Measurements from ENCODE around the gene SNX12.

DNA sequence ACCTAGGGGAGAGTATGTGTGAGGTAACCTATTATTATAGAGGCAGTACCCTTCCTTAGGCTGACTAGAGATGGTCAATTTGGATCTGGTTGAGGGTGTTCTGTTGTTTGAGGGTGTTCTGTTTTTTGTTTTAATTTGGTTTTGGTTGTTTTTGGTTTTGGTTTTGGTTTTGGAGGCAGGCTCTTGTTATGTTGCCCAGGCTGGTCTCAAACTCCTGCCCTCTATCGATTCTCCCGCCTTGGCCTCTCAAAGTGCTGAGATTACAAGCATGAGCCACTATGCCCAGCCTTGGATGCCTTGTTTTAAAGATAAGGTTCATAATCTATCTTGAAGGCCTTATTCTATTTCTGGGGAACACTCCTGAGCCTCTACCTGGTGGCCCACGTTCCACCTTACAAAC, 37.5 kb upstream of the SNX12 start:
- TF ChIP-seq, protein P1, sequence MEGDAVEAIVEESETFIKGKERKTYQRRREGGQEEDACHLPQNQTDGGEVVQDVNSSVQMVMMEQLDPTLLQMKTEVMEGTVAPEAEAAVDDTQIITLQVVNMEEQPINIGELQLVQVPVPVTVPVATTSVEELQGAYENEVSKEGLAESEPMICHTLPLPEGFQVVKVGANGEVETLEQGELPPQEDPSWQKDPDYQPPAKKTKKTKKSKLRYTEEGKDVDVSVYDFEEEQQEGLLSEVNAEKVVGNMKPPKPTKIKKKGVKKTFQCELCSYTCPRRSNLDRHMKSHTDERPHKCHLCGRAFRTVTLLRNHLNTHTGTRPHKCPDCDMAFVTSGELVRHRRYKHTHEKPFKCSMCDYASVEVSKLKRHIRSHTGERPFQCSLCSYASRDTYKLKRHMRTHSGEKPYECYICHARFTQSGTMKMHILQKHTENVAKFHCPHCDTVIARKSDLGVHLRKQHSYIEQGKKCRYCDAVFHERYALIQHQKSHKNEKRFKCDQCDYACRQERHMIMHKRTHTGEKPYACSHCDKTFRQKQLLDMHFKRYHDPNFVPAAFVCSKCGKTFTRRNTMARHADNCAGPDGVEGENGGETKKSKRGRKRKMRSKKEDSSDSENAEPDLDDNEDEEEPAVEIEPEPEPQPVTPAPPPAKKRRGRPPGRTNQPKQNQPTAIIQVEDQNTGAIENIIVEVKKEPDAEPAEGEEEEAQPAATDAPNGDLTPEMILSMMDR (IDR thresholded peaks at IDR 0.05), result no peak
- no peak for TF ChIP-seq ZFX (IDR thresholded peaks at IDR 0.05; ENCODE audit: borderline replicate concordance)

Measured in 22Rv1 (cell line).